ENCODE results near the gene SEC61A2. TPM values are rescaled to one million over a fixed set of nuclear protein-coding genes. Genes with fewer than 3 reads are reported as not detected.

SEC61A2 gene
- total RNA-seq, 2 donors from 2014 or later: 4.6 TPM

DNA sequence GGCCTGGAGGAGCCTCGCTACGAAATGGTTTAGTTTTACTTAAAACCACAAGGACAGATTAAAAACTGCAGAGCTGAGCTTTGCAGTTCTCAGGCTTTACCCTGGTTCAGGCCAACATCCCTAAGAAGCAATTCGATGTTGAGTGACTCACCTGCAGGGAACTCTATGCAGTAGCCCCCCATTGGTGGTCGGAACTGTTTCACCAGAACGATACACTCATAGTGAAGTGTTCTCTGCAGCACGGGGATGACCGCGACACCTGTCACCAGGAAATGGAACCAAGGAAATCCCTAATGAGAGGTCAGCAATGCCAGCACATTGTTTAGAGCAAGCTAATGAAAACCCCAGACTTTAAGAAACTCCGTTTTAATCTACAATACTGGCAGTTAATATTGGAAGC, 48.2 kb downstream of the SEC61A2 start:
- DNase-seq: no peak

DNA sequence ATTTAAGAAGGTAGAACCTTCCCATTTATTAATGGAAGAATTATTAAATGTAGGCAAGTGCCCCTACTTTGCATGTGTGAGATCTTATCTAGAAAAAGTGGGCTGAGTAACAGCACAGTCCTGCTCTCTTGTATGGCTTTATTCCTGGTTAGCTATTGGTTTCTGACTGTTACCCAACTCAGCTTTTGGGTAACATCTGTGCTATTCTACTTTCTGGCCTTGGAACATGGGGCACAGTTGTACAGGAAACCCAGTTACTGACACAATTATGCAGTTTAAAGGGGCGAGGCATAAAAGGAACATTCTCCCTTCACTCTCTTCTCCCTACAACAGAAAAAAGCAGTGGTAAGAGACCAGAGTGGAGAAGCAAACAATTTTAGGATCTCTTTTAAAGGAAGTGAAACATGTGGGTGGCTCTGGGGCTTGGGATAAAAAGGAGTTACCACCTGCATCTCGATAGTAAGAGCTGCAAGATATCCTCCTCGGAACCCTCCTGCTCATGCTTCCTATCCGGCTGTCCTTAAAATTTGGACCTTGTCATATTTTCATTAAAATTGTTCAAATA, 50.2 kb downstream of the SEC61A2 start:
- Histone ChIP-seq H3K36me3 (no peaks in the 10 kb centered on the region), H3K9me3 (no peaks in the 10 kb centered on the region), H3K9ac (ENCODE audit: low read depth in 2 of 2, low read length in 2 of 2) (no peak overlapping the region), H3K4me1 (peaks cover 6% of the 10 kb centered on the region), H3K27me3 (no peaks in the 10 kb centered on the region), H3K27ac (no peak overlapping the region), H3K4me3 (no peak overlapping the region)
- DNase-seq: no peak
- intact Hi-C loops (cut with DNase I): no loop called here
- TF ChIP-seq, protein P1, sequence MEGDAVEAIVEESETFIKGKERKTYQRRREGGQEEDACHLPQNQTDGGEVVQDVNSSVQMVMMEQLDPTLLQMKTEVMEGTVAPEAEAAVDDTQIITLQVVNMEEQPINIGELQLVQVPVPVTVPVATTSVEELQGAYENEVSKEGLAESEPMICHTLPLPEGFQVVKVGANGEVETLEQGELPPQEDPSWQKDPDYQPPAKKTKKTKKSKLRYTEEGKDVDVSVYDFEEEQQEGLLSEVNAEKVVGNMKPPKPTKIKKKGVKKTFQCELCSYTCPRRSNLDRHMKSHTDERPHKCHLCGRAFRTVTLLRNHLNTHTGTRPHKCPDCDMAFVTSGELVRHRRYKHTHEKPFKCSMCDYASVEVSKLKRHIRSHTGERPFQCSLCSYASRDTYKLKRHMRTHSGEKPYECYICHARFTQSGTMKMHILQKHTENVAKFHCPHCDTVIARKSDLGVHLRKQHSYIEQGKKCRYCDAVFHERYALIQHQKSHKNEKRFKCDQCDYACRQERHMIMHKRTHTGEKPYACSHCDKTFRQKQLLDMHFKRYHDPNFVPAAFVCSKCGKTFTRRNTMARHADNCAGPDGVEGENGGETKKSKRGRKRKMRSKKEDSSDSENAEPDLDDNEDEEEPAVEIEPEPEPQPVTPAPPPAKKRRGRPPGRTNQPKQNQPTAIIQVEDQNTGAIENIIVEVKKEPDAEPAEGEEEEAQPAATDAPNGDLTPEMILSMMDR (IDR thresholded peaks at IDR 0.05): no peak

More for the DNA sequence above, 48.2 kb downstream of the SEC61A2 start:
- intact Hi-C loops (cut with DNase I): no loop called here
- H3K9ac ChIP-seq (ENCODE audit: low read depth in 2 of 2, low read length in 2 of 2): no peak overlapping the region
- no peak overlapping the region for H3K27ac ChIP-seq
- no peaks in the 10 kb centered on the region for H3K27me3 ChIP-seq
- peaks cover 6% of the 10 kb centered on the region for H3K4me1 ChIP-seq
- H3K4me3 ChIP-seq: no peak overlapping the region
- TF ChIP-seq, protein P1 (IDR thresholded peaks at IDR 0.05): no peak
- no peaks in the 10 kb centered on the region for H3K9me3 ChIP-seq
- H3K36me3 ChIP-seq: peaks cover 5% of the 10 kb centered on the region

DNA sequence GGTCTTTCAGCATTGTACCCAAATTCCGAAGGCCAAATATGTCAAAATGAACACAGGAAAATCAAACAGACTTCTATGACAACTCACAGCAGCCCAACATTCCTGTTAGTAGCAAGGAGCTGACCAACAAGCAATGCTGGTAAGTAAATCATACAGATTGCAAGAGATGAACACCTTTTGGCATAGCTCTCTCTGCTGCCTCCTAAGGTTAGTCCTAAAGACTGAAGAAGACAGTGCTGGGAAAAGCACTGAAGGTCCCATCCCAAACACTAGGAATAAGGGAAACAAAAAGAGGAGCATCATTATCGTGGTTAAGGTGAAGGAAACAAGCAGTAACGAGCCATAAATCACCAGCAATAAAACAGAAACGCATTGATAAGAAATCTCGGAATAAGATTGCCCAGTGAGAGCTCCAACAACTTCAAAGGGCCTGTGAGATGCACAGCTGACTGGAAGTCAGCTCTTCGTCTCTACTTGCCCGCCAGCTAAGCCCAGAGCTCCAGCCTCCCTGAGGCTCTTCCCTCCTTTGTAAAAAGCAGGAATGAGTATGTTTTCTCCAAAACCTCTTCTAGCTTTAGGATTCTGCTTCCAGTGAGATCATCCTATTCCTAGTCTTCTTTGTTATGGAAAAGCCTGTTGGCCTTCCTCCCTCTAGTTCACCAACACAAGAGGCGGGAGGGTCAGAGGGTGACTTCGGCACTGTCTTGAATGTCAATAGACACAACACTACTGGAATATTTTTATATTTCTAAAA, 50.9 kb downstream of the SEC61A2 start:
- Histone ChIP-seq H3K4me1 (peaks cover 6% of the 10 kb centered on the region), H3K27ac (no peak overlapping the region), H3K27me3 (no peaks in the 10 kb centered on the region), H3K36me3 (no peaks in the 10 kb centered on the region), H3K9me3 (no peaks in the 10 kb centered on the region), H3K4me3 (no peak overlapping the region), H3K9ac (ENCODE audit: low read depth in 2 of 2, low read length in 2 of 2) (no peak overlapping the region)
- no peak for DNase-seq
- intact Hi-C loops (cut with DNase I): no loop called here
- TF ChIP-seq, protein P1 (IDR thresholded peaks at IDR 0.05): no peak

DNA sequence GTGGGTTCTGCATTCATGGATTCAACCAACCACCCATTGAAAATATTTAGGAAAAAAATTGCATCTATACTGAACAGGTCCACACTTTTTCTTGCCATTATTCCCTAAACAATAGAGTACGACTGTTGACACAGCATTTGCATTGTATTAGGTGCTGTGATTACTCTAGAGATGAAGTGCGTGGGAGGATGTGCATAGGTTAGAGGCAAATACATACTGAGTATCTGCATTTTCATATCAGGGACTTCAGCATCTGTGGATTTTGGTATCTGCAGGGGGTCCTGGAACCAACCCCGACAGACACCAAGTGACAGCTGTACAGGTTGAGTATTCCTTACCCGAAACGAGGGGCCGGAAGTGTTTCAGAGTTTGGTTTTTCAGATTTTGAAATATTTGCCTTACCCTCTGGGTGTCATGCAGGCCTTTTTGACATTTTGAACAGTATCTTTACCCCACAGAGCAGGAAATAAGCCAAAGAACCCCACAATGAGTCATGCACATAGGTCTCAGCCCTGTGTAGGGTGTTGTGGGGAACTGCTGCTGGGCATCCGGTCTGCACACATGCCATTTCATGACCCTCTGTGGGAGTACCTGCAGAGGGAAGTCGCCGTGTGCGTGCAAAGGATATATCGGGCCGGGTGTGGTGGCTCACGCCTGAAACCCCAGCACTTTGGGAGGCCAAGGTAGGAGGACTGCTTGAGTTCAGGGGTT, 51.7 kb downstream of the SEC61A2 start:
- H3K4me1 ChIP-seq: peaks cover 6% of the 10 kb centered on the region
- no peak for DNase-seq
- no peaks in the 10 kb centered on the region for H3K27me3 ChIP-seq
- no peak overlapping the region for H3K4me3 ChIP-seq
- H3K36me3 ChIP-seq: no peaks in the 10 kb centered on the region
- no peak overlapping the region for H3K9ac ChIP-seq (ENCODE audit: low read depth in 2 of 2, low read length in 2 of 2)
- intact Hi-C loops (cut with DNase I): no loop called here
- TF ChIP-seq, protein P1 (IDR thresholded peaks at IDR 0.05): no peak
- no peak overlapping the region for H3K27ac ChIP-seq
- no peaks in the 10 kb centered on the region for H3K9me3 ChIP-seq

DNA sequence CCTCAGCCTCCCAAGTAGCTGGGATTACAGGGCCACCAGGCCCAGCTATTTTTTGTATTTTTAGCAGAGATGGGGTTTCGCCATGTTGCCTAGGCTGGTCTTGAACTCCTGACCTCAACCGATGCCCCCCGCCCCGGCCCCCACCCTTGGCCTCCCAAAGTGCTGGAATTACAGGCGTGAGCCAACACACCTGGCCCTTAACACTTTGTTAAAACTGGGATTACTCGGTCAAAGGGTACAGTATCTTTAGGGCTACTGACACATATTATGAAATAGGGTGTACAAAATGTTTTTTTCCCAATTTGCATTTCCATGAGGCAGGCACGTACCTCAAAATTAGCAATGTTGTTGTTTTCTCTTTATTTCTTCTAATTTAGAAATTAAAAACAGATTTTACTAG, 54.7 kb downstream of the SEC61A2 start:
- no peaks in the 10 kb centered on the region for H3K9me3 ChIP-seq
- H3K27ac ChIP-seq: no peak overlapping the region
- TF ChIP-seq, protein P1 (IDR thresholded peaks at IDR 0.05): no peak
- no peaks in the 10 kb centered on the region for H3K27me3 ChIP-seq
- no peak overlapping the region for H3K4me3 ChIP-seq
- intact Hi-C loops (cut with DNase I): no loop called here
- DNase-seq: no peak
- H3K36me3 ChIP-seq: no peaks in the 10 kb centered on the region
- H3K4me1 ChIP-seq: peaks cover 6% of the 10 kb centered on the region
- no peak overlapping the region for H3K9ac ChIP-seq (ENCODE audit: low read depth in 2 of 2, low read length in 2 of 2)

Measured in colonic mucosa (tissue), 4 donors.